Lung (tissue), 12 donors: ENCODE results near the gene GNL3L. TPM values are rescaled to one million over a fixed set of nuclear protein-coding genes. Genes with fewer than 3 reads are reported as not detected.

Experiments used
- ATAC-seq: fragments of 200-7000 bp; cut with Tn5 transposase; one replicate; pipeline ENCODE4 v1.9.1; 2020; ENCODE audit warnings: moderate number of reproducible peaks; ENCODE audit not compliant: insufficient read depth, low FRiP score
- DNase-seq, 3 donors: peaks; one replicate each; pipeline ENCODE4 v3.0.0-alpha.2; 2013 to 2017
- H3K27ac ChIP-seq, 2 donors: one replicate each; pipeline ENCODE4 v1.5.1; 2013; ENCODE audit warnings: mild to moderate bottlenecking in 2 of 2, moderate library complexity in 2 of 2, control low read depth in 1 of 2, inconsistent platforms in 1 of 2, low read depth in 1 of 2, low read length in 1 of 2
- H3K27me3 ChIP-seq, 3 donors: one replicate each; pipeline ENCODE4 v1.5.1; 2013; ENCODE audit warnings: low read length in 2 of 3; ENCODE audit not compliant: control insufficient read depth in 3 of 3, insufficient read depth in 3 of 3
- H3K36me3 ChIP-seq, 4 donors: one replicate each; pipeline ENCODE4 v1.5.1; 2013; ENCODE audit warnings: low read length in 4 of 4, mild to moderate bottlenecking in 1 of 4, moderate library complexity in 1 of 4; ENCODE audit not compliant: control insufficient read depth in 4 of 4, insufficient read depth in 4 of 4
- H3K4me1 ChIP-seq, 5 donors: one replicate each; pipeline ENCODE4 v1.5.1; 2013; ENCODE audit warnings: low read length in 5 of 5, mild to moderate bottlenecking in 2 of 5, moderate library complexity in 1 of 5; ENCODE audit not compliant: control insufficient read depth in 5 of 5, insufficient read depth in 5 of 5
- H3K4me3 ChIP-seq: one replicate; pipeline ENCODE4 v1.5.1; 2013; ENCODE audit warnings: mild to moderate bottlenecking, control low read depth, moderate library complexity
- H3K9ac ChIP-seq, 2 donors: one replicate each; pipeline ENCODE4 v1.5.1; 2013; ENCODE audit warnings: low read length in 2 of 2, control low read depth in 1 of 2; ENCODE audit not compliant: insufficient read depth in 1 of 2
- H3K9me3 ChIP-seq, 4 donors: one replicate each; pipeline ENCODE4 v1.5.1; 2013; ENCODE audit warnings: low read length in 3 of 4, mild to moderate bottlenecking in 1 of 4, moderate library complexity in 1 of 4; ENCODE audit not compliant: control insufficient read depth in 4 of 4, insufficient read depth in 3 of 4
- CTCF ChIP-seq: IDR thresholded peaks from 2 replicates; pipeline ENCODE4 v1.5.1; 2012; ENCODE audit warnings: mild to moderate bottlenecking; ENCODE audit errors: control extremely low read depth, extremely low read depth
- WGBS, 2 donors: extraction: QIAGEN DNeasy Blood & Tissue Kit; methylation state at CpG; one replicate each; pipeline ENCODE4 v1.1.7; 2013; 5-methylcytosine and 5-hydroxymethylcytosine counted together
- polyA plus RNA-seq, 2 donors: library from polyadenylated mRNA; stranded (reverse); fragments of 200-250 nt; gene quantifications; one replicate each; pipeline ENCODE4 v1.2.1, GENCODE V29; 2013
- total RNA-seq, 2 donors: library from RNA; depleted of rRNA in 1 of 2; stranded (reverse); fragments of >200 nt in 1 of 2; gene quantifications; one replicate each; pipeline ENCODE4 v1.2.1, GENCODE V29; 2014 to 2021
- donor health status: control.
- donor health status: control.
- donor health status: Bipolar disorder and iron deficiency.
- donor health status: healthy.
- donor health status: DM: yes; HTN: yes; CAD: no.

Gene GNL3L
- total and polyA plus RNA-seq, 4 donors, result 4.0 to 42.9 (median 23.1) TPM

- WGBS, 2 donors, result 5 to 37% methylated on average over 14 to 86 of the region's 86 CpGs
- peak; percentile 16 to 38 (median 31) for DNase-seq
- H3K36me3 ChIP-seq, result no peaks in the 10 kb centered on the region
- peak overlapping the region in 1 of 2 donors; percentile 49 for H3K27ac ChIP-seq
- H3K27me3 ChIP-seq, result no peaks in the 10 kb centered on the region
- TF ChIP-seq CTCF, result no peak
- H3K4me3 ChIP-seq, result peak overlapping the region; percentile 42
- peaks cover 0 to 3% (median 0%) of the 10 kb centered on the region in 4 donors for H3K9me3 ChIP-seq
- peaks cover 0 to 16% (median 1%) of the 10 kb centered on the region in 5 donors for H3K4me1 ChIP-seq
- H3K9ac ChIP-seq, result peak overlapping the region; percentile 39 to 77
- ATAC-seq, result no peak
These were observed 34.8 kb upstream of the GNL3L start for GRCh38 chrX:54494989-54495813.

GRCh38 chrX:54495814-54496516 lies 34.1 kb upstream of the GNL3L start, which contains the start of gene FGD1:
Gene FGD1, minus strand, starts transcription at chrX:54496234. Its CDS starts 802 bp downstream, at chrX:54495432.
- TF ChIP-seq CTCF, result no peak
- 20 to 33% methylated on average over 1 to 51 of the region's 51 CpGs for WGBS, 2 donors
- H3K9ac ChIP-seq, result peak within 1 kb of the TSS; percentile 39 to 77
- no peaks in the 10 kb centered on the region for H3K36me3 ChIP-seq
- ATAC-seq (peak; percentile 79), DNase-seq (peak; percentile 72 to 87 (median 82))
- peak within 1 kb of the TSS; percentile 42 for H3K4me3 ChIP-seq
- peaks cover 0 to 16% (median 1%) of the 10 kb centered on the region in 5 donors for H3K4me1 ChIP-seq
- peak within 1 kb of the TSS in 1 of 2 donors; percentile 49 for H3K27ac ChIP-seq
- H3K27me3 ChIP-seq, result no peaks in the 10 kb centered on the region
- H3K9me3 ChIP-seq, result peaks cover 0 to 3% (median 0%) of the 10 kb centered on the region in 4 donors

GRCh38 chrX:54496517-54496852 lies 33.5 kb upstream of the GNL3L start:
- Histone ChIP-seq H3K4me1 (peaks cover 0 to 16% (median 1%) of the 10 kb centered on the region in 5 donors), H3K4me3 (no peak overlapping the region), H3K9ac (peak overlapping the region in 1 of 2 donors; percentile 75), H3K36me3 (no peaks in the 10 kb centered on the region), H3K27ac (no peak overlapping the region), H3K9me3 (peaks cover 0 to 3% (median 0%) of the 10 kb centered on the region in 4 donors), H3K27me3 (peaks cover 0 to 2% (median 0%) of the 10 kb centered on the region in 3 donors)
- WGBS, 2 donors, result 59 to 62% methylated on average over 5 of the region's 5 CpGs
- TF ChIP-seq CTCF, result no peak
- DNase-seq, result no peak
- no peak for ATAC-seq
